ENCODE data around the gene RBFOX1.

GRCh38 chr16:7503666-7504065 lies 171.0 kb downstream of the RBFOX1 start:
- no peak for TF ChIP-seq CTCF (IDR thresholded peaks at IDR 0.05)
- TF ChIP-seq POLR2A (IDR thresholded peaks at IDR 0.05; ENCODE audit: low read depth), result no peak
